Lower leg skin (tissue), 4 donors: ENCODE results near the gene VPS33B. TPM values are rescaled to one million over a fixed set of nuclear protein-coding genes. Genes with fewer than 3 reads are reported as not detected.
A peak's percentile ranks its signal among the peaks of the same experiment; 100 is the strongest.

ENCODE experiments used
- DNase-seq, 2 donors: peaks; one replicate each; pipeline ENCODE4 v3.0.0-alpha.2; 2019; ENCODE audit warnings: low spot score in 2 of 2
- H3K4me3 ChIP-seq: fragments of 200-600 bp; sonication (generic); 2 replicates; pipeline ENCODE4 v1.5.1; 2017; ENCODE audit warnings: mild to moderate bottlenecking, low read depth; ENCODE audit not compliant: poor library complexity, severe bottlenecking
- CTCF ChIP-seq, 3 donors: fragments of 450-650 bp; IDR thresholded peaks; one replicate each; pipeline ENCODE4 v1.5.1; 2016; ENCODE audit warnings: antibody characterized with exemption in 3 of 3, mild to moderate bottlenecking in 3 of 3, moderate library complexity in 2 of 3
- POLR2A ChIP-seq, 2 donors: fragments of 450-650 bp; IDR thresholded peaks; one replicate each; pipeline ENCODE4 v1.6.1; 2016 to 2017; ENCODE audit warnings: antibody characterized with exemption in 2 of 2, mild to moderate bottlenecking in 1 of 2, moderate library complexity in 1 of 2
- WGBS, 2 donors: methylation state at CpG; one replicate each; pipeline ENCODE4 v1.1.5; 2018; 5-methylcytosine and 5-hydroxymethylcytosine counted together
- intact Hi-C: fragments of 100-400 bp; cut with DNase I; formaldehyde crosslinking; loops from one replicate; pipeline ENCODE4 v1.15.0; 2023; ENCODE audit warnings: low total_unique reads
- total RNA-seq, 4 donors: library from RNA; depleted of rRNA; stranded (reverse); fragments of >200 nt; gene quantifications; one replicate each; pipeline ENCODE4 v1.1.0, GENCODE V29; 2016

Gene VPS33B
- total RNA-seq, 4 donors from 2014 or later: 9.5 to 16.4 (median 12.9) TPM

- 71 to 91% methylated on average over 2 of the region's 2 CpGs for WGBS, 2 donors
- intact Hi-C loops: loop anchor here (5.0 kb wide), 1 partner anchor 250 kb away; no protein-coding TSS in a partner anchor
- DNase-seq: no peak
- TF ChIP-seq POLR2A (IDR thresholded peaks at IDR 0.05): no peak
- no peak for TF ChIP-seq CTCF (IDR thresholded peaks at IDR 0.05)
- H3K4me3 ChIP-seq: no peak overlapping the region
These were observed 44.6 kb upstream of the VPS33B start for GRCh38 chr15:91067036-91067435.

- no peak for DNase-seq
- no peak overlapping the region for H3K4me3 ChIP-seq
- TF ChIP-seq CTCF (IDR thresholded peaks at IDR 0.05): no peak
- WGBS, 2 donors: 71 to 78% methylated on average over 2 of the region's 2 CpGs
- intact Hi-C loops: loop anchor here (5.0 kb wide), 1 partner anchor 248 kb away; no protein-coding TSS in a partner anchor
These were observed 43.1 kb upstream of the VPS33B start for GRCh38 chr15:91065505-91065904.

- no peak overlapping the region for H3K4me3 ChIP-seq
- intact Hi-C loops: no loop called here
- no peak for TF ChIP-seq CTCF (IDR thresholded peaks at IDR 0.05)
- TF ChIP-seq POLR2A (IDR thresholded peaks at IDR 0.05): no peak
- 72 to 81% methylated on average over 5 of the region's 5 CpGs for WGBS, 2 donors
- DNase-seq: no peak
These were observed 39.6 kb upstream of the VPS33B start for GRCh38 chr15:91061997-91062396.

GRCh38 chr15:91061230-91061629 is 38.8 kb upstream of the VPS33B start:
- 62 to 70% methylated on average over 2 of the region's 2 CpGs for WGBS, 2 donors
- no peak for TF ChIP-seq POLR2A (IDR thresholded peaks at IDR 0.05)
- intact Hi-C loops: no loop called here
- no peak overlapping the region for H3K4me3 ChIP-seq
- DNase-seq: no peak

GRCh38 chr15:91055548-91056331 is 33.3 kb upstream of the VPS33B start:
- TF ChIP-seq CTCF (IDR thresholded peaks at IDR 0.05): no peak
- TF ChIP-seq POLR2A (IDR thresholded peaks at IDR 0.05): no peak
- intact Hi-C loops: loop anchor here (5.0 to 10.0 kb wide), 2 partner anchors 169 to 217 kb away; no protein-coding TSS in a partner anchor
- 21 to 25% methylated on average over 11 of the region's 11 CpGs for WGBS, 2 donors
- H3K4me3 ChIP-seq: no peak overlapping the region
- peak in 1 of 2 donors; percentile 57 for DNase-seq

GRCh38 chr15:91054816-91055215 is 32.4 kb upstream of the VPS33B start:
- no peak for DNase-seq
- intact Hi-C loops: loop anchor here (5.0 to 10.0 kb wide), 2 partner anchors 170 to 217 kb away; no protein-coding TSS in a partner anchor
- 35 to 41% methylated on average over 2 of the region's 2 CpGs for WGBS, 2 donors
- no peak overlapping the region for H3K4me3 ChIP-seq
- TF ChIP-seq CTCF (IDR thresholded peaks at IDR 0.05) (no peak), POLR2A (IDR thresholded peaks at IDR 0.05) (no peak)
